Calu3 (cell line): Measurements from ENCODE around the gene GPR158. TPM values are rescaled to one million over a fixed set of nuclear protein-coding genes. Genes with fewer than 3 reads are reported as not detected.

Source experiments
- BruUV-seq: library from RNA; stranded (reverse); fragments of 400-500 nt; replicated peaks from 2 replicates; lab custom pipeline; 2021; lab: Mats Ljungman, UMichigan
- CTCF ChIA-PET: fragments of 300-600 bp; sonication (Branson Sonifier 250); formaldehyde crosslinking; loops from one replicate; lab custom pipeline; 2022; ENCODE audit warnings: antibody characterized with exemption; lab: Charles Lee
- DNase-seq: peaks from one replicate; pipeline ENCODE4 v3.0.0; 2022
- H3K27ac Mint-ChIP-seq: one replicate; pipeline ENCODE4 v1.8.0; 2022; ENCODE audit warnings: mixed read lengths; ENCODE audit not compliant: unreplicated experiment
- H3K27me3 Mint-ChIP-seq: one replicate; pipeline ENCODE4 v1.8.0; 2022; ENCODE audit warnings: mixed read lengths; ENCODE audit not compliant: unreplicated experiment
- H3K36me3 Mint-ChIP-seq: one replicate; pipeline ENCODE4 v1.8.0; 2022; ENCODE audit warnings: mild to moderate bottlenecking, moderate library complexity, mixed read lengths; ENCODE audit not compliant: insufficient read depth, unreplicated experiment
- H3K4me1 Mint-ChIP-seq: one replicate; pipeline ENCODE4 v1.8.0; 2022; ENCODE audit warnings: mild to moderate bottlenecking, low read depth, mixed read lengths; ENCODE audit not compliant: unreplicated experiment
- H3K4me3 Mint-ChIP-seq: one replicate; pipeline ENCODE4 v1.8.0; 2022; ENCODE audit warnings: mild to moderate bottlenecking, low read depth, moderate library complexity, mixed read lengths; ENCODE audit not compliant: unreplicated experiment
- H3K9me3 Mint-ChIP-seq: one replicate; pipeline ENCODE4 v1.8.0; 2022; ENCODE audit warnings: low read depth, mixed read lengths; ENCODE audit not compliant: unreplicated experiment
- intact Hi-C: fragments of 100-400 bp; cut with micrococcal nuclease; formaldehyde crosslinking; loops from one replicate; pipeline ENCODE4 v1.10.0; 2022; ENCODE audit not compliant: unreplicated experiment
- total RNA-seq: library from RNA; stranded (reverse); gene quantifications from 2 replicates; pipeline ENCODE4 v1.2.3, GENCODE V29; 2022
- TF ChIP-seq, protein P1 (sequence below): fragments of 200-600 bp; IDR thresholded peaks from one replicate; pipeline ENCODE4 v1.8.0; 2022; ENCODE audit warnings: antibody characterized with exemption; ENCODE audit not compliant: unreplicated experiment

GPR158 gene
- total RNA-seq, 1 experiment from 2014 or later = not detected

DNA sequence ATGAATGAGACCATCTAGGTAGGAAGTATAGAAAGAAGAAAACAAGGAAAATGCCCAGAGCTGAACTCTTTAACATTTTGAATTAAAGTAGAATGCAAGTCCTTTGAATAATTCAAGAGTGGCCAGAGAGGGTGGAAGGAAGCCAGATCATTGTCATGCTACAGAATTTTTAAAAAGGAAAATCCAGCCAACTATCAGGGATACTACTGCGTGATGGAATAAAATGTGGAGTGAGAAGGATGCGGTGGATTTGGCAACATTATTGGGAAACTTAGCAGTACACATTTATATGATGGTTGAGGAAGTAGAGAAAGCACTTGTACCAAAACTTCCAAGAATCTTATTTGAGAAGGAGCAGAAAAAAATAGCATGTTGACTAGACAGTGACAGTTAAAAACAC is 261.6 kb downstream of the GPR158 start:
- no peaks in the 10 kb centered on the region for H3K4me1 Mint-ChIP-seq
- TF ChIP-seq, protein P1, sequence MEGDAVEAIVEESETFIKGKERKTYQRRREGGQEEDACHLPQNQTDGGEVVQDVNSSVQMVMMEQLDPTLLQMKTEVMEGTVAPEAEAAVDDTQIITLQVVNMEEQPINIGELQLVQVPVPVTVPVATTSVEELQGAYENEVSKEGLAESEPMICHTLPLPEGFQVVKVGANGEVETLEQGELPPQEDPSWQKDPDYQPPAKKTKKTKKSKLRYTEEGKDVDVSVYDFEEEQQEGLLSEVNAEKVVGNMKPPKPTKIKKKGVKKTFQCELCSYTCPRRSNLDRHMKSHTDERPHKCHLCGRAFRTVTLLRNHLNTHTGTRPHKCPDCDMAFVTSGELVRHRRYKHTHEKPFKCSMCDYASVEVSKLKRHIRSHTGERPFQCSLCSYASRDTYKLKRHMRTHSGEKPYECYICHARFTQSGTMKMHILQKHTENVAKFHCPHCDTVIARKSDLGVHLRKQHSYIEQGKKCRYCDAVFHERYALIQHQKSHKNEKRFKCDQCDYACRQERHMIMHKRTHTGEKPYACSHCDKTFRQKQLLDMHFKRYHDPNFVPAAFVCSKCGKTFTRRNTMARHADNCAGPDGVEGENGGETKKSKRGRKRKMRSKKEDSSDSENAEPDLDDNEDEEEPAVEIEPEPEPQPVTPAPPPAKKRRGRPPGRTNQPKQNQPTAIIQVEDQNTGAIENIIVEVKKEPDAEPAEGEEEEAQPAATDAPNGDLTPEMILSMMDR = no peak
- DNase-seq = no peak
- H3K9me3 Mint-ChIP-seq = no peaks in the 10 kb centered on the region
- intact Hi-C loops = no loop called here
- H3K4me3 Mint-ChIP-seq = no peak overlapping the region
- CTCF ChIA-PET = no interaction called here
- no TSS peak for BruUV-seq
- peaks cover 13% of the 10 kb centered on the region for H3K27me3 Mint-ChIP-seq
- H3K36me3 Mint-ChIP-seq = no peaks in the 10 kb centered on the region
- no peak overlapping the region for H3K27ac Mint-ChIP-seq

DNA sequence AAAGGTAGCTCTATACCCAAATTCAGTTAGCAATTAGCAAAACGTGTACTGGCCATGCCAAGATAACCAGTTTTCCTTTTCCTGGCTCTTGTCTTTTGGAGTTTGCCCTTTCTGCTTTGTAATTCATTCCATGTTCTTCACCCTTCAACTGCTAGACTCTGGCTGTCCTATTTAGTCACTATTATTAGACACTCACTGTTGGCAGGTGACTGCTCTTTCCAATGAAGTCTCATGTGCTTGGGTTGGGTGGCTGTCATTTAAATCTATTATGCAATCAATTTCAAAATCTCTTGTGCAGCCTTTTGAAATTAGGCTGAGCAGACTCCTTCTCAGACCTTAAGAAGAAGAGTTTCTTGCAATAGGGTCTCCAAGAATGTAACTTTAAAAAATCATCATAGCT is 266.5 kb downstream of the GPR158 start:
- intact Hi-C loops = no loop called here
- no peak for DNase-seq
- H3K9me3 Mint-ChIP-seq = peaks cover 3% of the 10 kb centered on the region
- no peak overlapping the region for H3K27ac Mint-ChIP-seq
- no peak overlapping the region for H3K4me3 Mint-ChIP-seq
- no peaks in the 10 kb centered on the region for H3K4me1 Mint-ChIP-seq
- CTCF ChIA-PET = no interaction called here
- TF ChIP-seq, protein P1 = no peak
- no TSS peak for BruUV-seq
- peaks cover 40% of the 10 kb centered on the region for H3K27me3 Mint-ChIP-seq
- H3K36me3 Mint-ChIP-seq = no peaks in the 10 kb centered on the region

DNA sequence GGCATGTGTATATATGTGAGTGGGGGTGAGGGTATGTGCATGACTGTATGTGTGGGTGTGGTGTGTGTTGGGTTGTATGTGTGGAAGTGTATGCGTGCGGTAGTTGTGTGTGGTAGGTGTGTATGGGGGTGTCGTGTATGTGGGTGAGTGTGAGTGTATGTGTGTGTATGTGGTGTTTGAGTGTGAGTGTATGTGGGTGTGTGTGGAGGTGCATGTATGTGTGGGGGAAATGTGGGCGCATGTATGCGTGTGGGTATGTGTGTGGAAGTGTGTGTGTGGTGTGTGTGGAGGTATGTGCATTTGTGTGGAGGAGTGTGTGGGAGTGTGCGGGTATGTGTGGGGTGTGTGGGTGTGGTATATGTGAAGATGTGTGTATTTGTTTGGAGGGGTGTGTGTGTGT is 269.5 kb downstream of the GPR158 start:
- Mint-ChIP-seq H3K4me1 (no peaks in the 10 kb centered on the region), H3K27me3 (peaks cover 28% of the 10 kb centered on the region), H3K4me3 (no peak overlapping the region), H3K36me3 (no peaks in the 10 kb centered on the region), H3K9me3 (peaks cover 3% of the 10 kb centered on the region), H3K27ac (no peak overlapping the region)
- intact Hi-C loops = no loop called here
- TF ChIP-seq, protein P1 = no peak
- no peak for DNase-seq
- CTCF ChIA-PET = no interaction called here
- no TSS peak for BruUV-seq

DNA sequence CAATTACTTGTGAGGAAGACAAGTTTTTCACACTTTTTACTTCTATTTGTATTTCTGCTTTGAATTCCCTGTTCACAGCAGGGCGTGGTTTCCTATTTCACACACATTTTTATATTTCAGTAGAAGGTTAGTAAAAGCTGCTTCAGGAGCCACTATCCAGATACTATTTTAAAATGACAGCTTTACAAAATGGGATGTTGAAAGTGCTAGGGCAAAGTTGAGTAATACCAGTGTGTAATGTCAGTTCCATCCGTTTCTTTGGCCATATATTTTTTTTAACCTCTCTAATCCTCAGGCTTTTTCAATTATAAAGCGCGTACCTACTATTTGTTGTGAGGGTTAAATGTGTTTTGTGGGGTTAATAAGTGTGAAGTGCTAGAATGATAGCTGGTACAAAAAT is 276.6 kb downstream of the GPR158 start:
- Mint-ChIP-seq H3K4me1 (no peaks in the 10 kb centered on the region), H3K4me3 (no peak overlapping the region), H3K9me3 (peaks cover 3% of the 10 kb centered on the region), H3K27me3 (no peaks in the 10 kb centered on the region), H3K27ac (no peak overlapping the region), H3K36me3 (no peaks in the 10 kb centered on the region)
- TF ChIP-seq, protein P1 = no peak
- CTCF ChIA-PET = no interaction called here
- no peak for DNase-seq
- intact Hi-C loops = no loop called here
- no TSS peak for BruUV-seq
